ENCODE results near the gene EPN2.
"Not testable (repeated sequence)": the region's sequence is repeated elsewhere in the genome, so short reads cannot be mapped to it uniquely, and the experiment has no call there.

EPN2 gene

GRCh38 chr17:19268611-19269010, 31.4 kb downstream of the EPN2 start:
- DNase-seq (ENCODE audit: low read depth in 3 of 3) = no peak

GRCh38 chr17:19269106-19269505, 31.9 kb downstream of the EPN2 start:
- DNase-seq (ENCODE audit: low read depth in 3 of 3) = no peak

DNA sequence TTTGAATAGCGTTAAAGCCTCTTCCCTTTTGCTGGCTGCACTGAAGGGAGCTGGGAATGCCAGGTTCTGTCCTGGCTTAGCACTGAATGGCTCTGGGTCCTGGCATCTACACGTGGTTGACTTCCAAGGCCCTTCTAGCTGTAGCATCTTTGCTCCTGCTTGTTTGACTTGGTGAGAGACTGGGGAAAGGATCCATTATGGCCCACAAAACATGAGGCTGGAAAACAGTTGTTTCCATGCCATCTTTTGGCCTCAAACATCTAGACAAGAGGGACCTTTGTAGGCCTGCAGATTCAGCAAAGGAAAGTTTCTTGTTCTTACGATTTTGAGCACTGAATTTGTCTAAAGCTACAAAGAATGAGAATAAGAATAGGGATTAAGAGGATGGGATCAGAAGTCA, 32.5 kb downstream of the EPN2 start:
- DNase-seq (ENCODE audit: low read depth in 3 of 3) = no peak

- DNase-seq (ENCODE audit: low read depth in 3 of 3) = no peak
These were observed 33.2 kb downstream of the EPN2 start for GRCh38 chr17:19270347-19270703.

GRCh38 chr17:19270704-19271611, 33.8 kb downstream of the EPN2 start:
- no peak for DNase-seq (ENCODE audit: low read depth in 3 of 3)

GRCh38 chr17:19271780-19272357, 34.7 kb downstream of the EPN2 start:
- DNase-seq (ENCODE audit: low read depth in 3 of 3) = no peak

DNA sequence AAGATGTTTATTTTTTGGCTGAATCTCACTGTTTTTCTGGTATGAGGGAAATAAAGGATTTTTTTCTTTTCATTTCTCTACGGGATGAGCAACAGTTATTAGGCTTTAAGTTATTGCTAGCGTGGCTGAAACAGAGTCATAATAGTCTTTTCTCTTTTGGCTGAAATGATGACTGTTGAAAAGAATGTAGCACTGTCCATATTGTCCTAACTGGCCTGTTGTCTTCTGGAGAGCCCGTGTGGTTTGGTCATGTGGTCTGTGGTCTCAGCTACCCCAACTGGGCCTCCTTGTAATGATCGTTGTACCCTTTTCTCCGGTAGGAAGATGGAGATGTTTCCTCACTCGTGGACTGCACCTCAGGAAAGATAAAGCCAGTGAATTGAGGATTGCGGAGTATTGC, 36.6 kb downstream of the EPN2 start:
- no peak for DNase-seq (ENCODE audit: low read depth in 3 of 3)

DNA sequence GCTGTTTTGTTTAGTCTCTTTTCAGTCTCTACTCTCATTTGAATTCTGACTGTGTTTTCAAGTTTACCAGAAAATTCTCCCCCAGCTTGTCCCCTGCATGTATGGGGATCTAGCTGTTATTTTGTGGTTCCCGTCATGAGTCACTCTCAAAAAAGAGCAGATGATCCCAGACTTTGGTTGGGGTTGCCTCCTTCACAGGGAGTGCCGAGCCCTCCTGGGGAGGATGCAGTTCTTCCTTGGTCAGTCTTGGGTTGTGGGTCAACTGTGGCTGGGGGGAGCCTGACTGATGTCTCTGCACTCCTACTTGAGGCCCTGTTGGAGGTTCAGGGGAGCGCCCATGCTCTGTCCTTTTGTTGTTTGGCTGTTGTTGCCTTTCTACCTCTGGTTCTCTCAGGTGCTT, 37.7 kb downstream of the EPN2 start:
- DNase-seq (ENCODE audit: low read depth in 3 of 3) = no peak

GRCh38 chr17:19275457-19276127, 38.4 kb downstream of the EPN2 start:
- DNase-seq (ENCODE audit: low read depth in 3 of 3) = no peak

GRCh38 chr17:19278284-19278683, 41.1 kb downstream of the EPN2 start:
- not testable (repeated sequence) for DNase-seq (ENCODE audit: low read depth in 3 of 3)

- no peak for DNase-seq (ENCODE audit: low read depth in 3 of 3)
These were observed 41.6 kb downstream of the EPN2 start for GRCh38 chr17:19278729-19279128.

GRCh38 chr17:19281161-19281560, 44.0 kb downstream of the EPN2 start:
- no peak for DNase-seq (ENCODE audit: low read depth in 3 of 3)

DNA sequence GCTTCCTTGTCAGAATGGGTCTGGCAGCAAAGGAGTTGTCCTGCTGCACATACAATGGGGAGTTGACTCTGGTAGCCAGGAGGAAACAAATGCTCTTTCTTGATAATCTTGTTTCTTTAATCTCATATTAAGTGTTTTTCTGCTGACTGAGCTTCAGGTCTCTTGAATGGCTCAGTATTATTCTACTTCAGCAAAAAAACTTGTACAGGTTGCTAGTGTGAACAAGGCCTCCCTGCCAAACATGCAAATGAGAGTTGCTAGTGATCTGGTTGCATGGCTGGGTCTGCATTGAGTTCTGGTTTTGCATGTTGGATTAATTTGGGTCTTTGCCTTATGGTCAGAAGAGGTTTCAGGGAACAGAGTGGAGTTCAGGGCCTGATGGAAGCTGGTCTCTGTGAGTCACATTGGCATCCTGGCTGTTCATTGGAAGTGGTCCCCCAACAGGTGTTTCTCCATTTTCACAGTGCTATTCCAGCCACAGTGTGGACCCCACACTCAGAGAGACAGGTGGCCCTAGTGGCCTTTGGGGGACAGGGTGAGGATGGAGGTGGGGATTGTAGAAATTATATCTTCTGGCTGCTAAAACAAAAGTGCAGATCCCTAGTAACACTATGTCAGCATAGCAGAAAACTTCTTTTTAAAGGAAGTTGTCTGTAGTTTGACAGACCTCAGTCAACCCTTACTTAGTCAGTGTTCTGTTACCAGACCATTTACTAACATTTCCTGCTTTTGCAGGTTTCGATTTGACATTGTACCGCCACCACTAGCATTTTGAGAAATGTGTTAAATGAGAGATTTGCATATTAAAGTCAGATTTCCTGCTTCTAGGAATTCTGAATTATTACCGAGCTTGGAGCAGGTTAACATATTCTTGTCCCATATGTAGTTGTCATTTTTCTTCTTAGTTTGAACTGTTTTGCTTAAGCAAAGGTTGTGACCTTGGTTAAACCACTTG, 47.1 kb downstream of the EPN2 start:
- DNase-seq (ENCODE audit: low read depth in 3 of 3) = no peak

- no peak for DNase-seq (ENCODE audit: low read depth in 3 of 3)
These were observed 48.2 kb downstream of the EPN2 start for GRCh38 chr17:19285213-19285900.

DNA sequence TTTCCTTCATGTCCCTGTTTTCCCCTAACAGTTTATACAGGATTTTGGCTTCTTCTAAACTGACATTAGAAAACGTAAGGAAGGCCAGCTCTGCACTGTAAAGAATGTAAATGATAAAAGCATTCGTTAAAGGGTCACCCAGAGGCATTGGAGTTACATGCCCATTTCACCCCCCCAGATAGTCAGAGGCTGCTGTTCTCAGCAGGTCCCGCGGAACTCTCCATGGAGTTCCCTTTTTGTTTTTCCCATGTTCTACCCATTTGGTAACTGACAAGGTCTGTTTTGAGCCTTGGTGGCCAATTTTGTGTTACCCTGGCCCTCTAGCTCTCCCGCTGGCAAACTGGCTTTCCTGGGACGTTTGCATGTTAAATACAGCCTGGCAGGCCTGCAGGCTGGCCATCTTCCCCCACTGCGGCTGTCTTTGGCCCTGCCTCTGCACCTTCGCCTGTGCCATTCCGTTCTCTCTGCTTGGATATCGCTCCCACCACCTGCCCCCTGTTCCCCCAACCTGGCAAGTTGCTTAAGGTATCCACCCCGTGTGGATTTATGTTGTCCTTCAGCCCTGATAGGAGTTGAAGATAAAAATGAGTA, 49.7 kb downstream of the EPN2 start:
- DNase-seq (ENCODE audit: low read depth in 3 of 3) = no peak

DNA sequence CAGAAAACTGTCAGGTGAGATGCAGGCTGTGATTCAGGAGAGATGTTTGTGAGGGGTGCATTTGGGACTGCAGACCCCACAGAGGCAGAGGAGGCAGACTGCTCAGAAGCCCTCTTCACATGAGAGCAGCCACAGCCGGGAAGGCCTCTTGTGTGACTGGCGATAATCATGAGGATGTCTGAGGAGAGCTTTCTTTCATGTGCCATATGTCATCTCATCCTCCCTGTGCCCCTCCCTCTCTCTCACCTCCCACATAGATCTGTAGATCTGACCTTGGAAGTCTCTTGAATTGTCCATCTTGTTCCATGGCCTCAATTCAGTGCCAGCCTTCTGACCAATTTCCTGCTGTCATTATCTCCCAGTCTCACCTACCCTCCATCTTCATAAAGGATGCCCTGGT, 50.5 kb downstream of the EPN2 start:
- DNase-seq (ENCODE audit: low read depth in 3 of 3) = no peak

DNA sequence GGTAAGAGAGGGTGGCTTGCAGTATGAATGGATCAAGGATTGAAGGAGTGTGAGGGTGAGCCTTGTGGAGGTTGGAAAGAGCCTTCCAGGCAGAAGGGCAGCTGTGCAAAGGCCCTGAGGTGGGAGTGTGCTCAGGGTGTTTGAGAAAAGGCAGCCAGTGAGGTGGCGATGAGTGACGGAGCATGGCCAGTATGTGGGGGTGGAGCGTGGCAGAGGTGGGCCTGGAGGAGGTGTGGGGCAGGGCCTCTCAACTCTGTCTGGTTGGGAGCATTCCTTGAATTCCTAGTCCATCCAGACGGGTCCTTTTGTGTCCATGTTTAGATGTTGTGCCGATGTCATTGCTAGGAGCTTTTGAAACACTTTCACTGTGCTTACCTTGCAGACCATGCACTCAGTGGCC, 51.3 kb downstream of the EPN2 start:
- DNase-seq (ENCODE audit: low read depth in 3 of 3) = no peak

DNA sequence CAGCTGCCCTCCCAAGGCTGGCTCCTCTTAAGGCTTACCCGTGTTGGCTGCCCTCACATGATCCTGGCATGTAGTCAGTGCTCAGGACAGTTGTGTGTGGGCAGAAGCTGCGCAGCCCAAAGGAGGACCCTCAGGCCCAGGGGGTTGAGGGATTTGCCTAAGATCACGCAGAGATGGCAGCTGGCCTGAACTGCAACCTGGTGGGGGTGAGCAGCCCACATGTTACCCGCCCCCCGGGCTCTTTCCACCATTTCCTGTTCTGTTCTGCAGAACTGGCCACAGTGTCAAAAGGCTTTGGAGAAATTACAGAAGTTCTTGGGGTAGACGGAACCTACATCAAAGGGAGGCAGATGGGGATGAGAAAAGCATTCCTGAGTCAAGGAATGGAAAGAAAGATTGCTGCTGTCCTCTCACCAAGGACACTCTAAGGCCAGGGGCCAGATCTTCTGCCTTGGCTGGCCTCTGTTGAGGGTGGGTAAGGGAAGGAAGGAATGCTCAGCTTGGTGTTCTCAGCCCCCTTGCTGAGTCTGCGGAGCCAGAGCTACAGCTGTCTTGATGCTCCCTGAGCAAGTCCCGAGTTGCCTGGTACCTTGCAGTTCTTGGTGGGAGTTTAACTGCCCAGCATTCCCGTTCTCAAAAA, 53.0 kb downstream of the EPN2 start:
- DNase-seq (ENCODE audit: low read depth in 3 of 3) = no peak

GRCh38 chr17:19291646-19292376, 54.6 kb downstream of the EPN2 start:
- no peak for DNase-seq (ENCODE audit: low read depth in 3 of 3)

- DNase-seq (ENCODE audit: low read depth in 3 of 3) = no peak
These were observed 55.2 kb downstream of the EPN2 start for GRCh38 chr17:19292377-19292711.
